LNCAP (cell line): Measurements from ENCODE around the gene NOL6.

Source experiments
- CTCF ChIP-seq: fragments of 450-650 bp; IDR thresholded peaks from 2 replicates; pipeline ENCODE4 v1.5.1; 2017; ENCODE audit warnings: mild to moderate bottlenecking

NOL6 gene

DNA sequence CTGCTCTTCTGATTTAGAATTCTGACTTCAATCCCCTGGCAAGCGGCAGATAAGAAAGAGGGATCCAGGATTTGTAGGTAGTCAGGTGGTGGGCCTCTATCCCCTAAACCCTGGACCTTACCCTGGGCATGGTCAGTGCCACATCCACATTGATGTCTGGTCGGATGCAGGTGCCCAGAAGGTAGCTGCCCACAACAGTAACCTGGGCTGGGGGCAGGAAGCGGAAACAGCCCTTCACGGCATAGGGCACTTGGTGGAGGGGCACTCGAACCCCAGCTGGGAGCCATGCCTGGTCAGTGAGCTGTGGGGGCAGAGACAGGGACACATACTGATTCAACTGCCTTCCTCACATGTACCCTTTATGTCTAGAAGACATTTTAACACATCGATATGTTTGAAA, 3.8 kb downstream of the NOL6 start:
- no peak for TF ChIP-seq CTCF

GRCh38 chr9:33468797-33469621, 4.7 kb downstream of the NOL6 start:
- no peak for TF ChIP-seq CTCF

DNA sequence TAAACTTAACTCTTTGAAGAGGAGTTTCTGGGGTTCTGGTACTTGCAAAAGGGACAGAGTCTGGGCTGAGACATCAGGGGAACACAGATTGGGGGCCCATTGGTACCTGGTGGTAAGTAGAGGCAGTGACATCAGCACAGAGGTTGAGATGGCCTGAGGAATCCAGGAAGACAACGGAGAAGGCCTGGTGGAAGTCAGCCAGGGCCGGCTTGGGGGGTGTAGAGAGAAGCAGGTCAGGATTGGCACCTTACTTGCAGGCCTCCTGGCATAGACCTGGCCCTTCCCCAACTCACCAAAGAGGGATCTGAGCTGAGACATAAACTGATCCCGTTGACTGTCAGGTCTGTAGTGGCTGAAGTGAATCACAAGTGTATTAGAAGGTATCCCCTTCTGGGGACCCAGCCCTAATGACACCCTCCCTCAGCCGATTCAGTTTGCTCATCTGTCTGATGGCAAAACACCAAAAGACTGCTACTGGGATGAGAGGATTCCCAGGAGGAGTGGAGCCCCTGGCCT, 5.5 kb downstream of the NOL6 start:
- TF ChIP-seq CTCF = no peak

DNA sequence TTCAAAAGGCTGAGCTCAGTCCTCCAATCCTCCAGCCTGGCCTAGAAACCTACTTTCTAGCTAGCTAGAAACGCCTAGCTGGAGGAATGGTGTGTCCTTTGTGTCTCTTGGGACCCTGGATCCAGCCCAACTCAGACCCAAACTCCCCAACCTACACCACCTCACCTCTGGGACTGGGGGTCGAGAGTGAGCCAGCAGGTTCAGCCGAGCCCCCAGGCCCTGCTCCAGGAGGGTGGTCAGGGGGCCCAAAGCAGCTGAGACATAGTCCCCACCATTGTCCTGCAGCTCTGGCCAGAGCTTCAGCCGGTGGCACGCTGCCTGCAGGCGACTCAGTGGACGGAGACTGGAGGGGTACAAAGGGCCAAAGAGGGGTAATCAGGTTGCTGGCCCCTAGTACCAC, 6.2 kb downstream of the NOL6 start:
- TF ChIP-seq CTCF = no peak

DNA sequence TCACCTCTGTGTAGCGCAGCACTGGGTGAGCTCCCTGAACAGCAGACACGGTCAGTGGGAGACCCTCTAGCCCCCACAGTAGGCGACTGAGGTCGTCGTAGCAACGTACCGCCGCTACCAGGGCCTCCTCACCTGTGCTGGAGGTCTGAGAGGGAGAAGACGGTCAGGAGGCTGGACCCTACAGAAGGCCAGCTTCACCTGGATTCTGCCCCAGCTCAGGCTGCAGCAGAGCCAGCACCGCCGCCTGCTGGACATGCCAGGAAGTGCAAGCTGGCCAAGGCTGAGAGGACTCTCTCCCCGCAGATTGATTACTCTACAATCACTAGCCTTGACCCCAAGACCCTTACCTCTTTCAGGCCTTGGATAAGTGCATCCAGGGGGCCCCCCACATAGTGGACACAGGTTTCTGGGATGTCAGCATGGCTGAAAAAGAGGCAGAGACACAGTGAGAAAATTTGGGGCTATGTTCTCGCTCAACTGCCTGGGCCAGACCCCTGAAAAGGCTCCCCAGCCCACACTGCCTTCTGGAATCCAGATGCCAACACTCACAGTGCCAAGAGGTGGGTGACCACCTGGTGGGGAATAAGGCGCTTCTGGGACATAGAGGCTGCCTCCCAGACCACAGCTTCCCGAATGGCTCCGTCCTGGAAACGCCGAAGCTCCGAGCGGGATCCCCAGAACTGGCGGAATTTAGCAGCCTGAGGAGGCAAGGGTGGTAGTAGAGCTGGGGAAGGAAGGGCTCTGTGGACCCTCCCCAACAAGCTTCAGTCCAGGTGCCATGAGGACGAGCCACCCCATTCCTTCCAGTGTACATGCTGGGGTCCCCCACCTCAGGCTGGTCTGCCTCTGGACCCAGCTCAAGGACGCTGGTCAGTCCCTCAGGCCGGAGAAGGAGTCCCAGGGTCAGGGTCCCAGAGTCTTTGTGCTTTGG, 6.9 kb downstream of the NOL6 start:
- peak; percentile 99 for TF ChIP-seq CTCF

DNA sequence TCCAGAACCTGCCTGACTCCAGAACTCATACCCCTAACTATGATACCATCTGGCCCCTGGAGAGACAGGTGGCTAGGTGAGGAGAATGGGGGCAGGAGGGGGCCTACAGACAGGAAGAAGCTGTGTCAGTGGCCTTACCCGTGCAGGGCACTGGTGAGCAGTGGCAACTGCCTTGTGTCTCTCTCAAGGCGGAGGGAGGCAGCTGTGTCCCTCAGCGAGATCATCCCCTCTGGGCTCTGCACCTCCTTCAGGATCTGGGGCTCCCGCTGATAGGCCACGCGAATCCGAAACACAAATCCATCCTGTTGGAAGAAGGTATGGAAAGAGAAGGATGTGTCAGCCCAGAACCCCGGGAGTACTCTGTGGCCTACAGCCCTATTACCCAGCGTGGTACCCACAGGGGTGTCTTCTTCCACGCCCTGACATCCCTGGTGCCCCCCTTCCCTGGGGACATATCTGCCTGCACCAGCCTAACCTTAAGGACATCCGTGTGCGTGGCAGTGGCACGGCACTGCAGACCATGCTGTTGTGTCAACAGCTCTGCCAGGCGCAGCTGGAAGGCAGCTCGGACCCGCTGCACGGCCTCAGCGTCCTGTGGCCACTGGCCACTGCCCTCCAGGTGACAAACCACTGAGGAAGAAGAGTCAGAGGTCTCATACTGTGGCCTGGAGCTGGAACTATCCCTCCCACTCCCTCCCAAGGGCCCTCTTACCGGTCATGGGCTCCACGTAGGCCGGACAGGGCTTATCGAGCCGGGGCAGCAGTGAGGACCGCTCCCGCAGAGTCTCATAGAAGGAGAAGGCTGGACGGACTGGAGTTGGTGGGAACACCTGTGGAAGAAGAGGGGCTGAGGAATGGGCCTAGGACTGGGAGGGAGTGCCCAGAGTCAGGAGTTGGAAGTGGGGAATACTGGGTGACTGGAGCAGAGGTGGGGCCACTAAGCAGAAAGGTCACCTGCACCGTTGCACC, 7.8 kb downstream of the NOL6 start:
- no peak for TF ChIP-seq CTCF

- no peak for TF ChIP-seq CTCF
Measured at GRCh38 chr9:33465096-33465495, 8.6 kb downstream of the NOL6 start.
